Parathyroid adenoma (tissue), 2 donors: ENCODE measurements around the gene SLAIN1.

ENCODE experiments used
- H2AFZ ChIP-seq: fragments of 300-600 bp; sonication (generic); one replicate; pipeline ENCODE4 v1.7.0; 2017; ENCODE audit warnings: antibody characterized with exemption, mild to moderate bottlenecking
- H3K27ac ChIP-seq: fragments of 300-600 bp; sonication (generic); one replicate; pipeline ENCODE4 v1.7.0; 2017
- H3K27me3 ChIP-seq: fragments of 300-600 bp; sonication (generic); one replicate; pipeline ENCODE4 v1.7.0; 2017; ENCODE audit warnings: low read length; ENCODE audit not compliant: control insufficient read depth, insufficient read depth
- H3K36me3 ChIP-seq: fragments of 300-600 bp; sonication (generic); one replicate; pipeline ENCODE4 v1.7.0; 2017; ENCODE audit warnings: low read length; ENCODE audit not compliant: control insufficient read depth, insufficient read depth
- H3K4me1 ChIP-seq: fragments of 300-600 bp; sonication (generic); one replicate; pipeline ENCODE4 v1.7.0; 2017; ENCODE audit warnings: control low read depth
- H3K4me2 ChIP-seq: fragments of 300-600 bp; sonication (generic); one replicate; pipeline ENCODE4 v1.7.0; 2017; ENCODE audit warnings: low read length
- H3K4me3 ChIP-seq: fragments of 300-600 bp; sonication (generic); one replicate; pipeline ENCODE4 v1.7.0; 2017; ENCODE audit warnings: low read depth, low read length
- H3K79me2 ChIP-seq: fragments of 300-600 bp; sonication (generic); one replicate; pipeline ENCODE4 v1.7.0; 2017; ENCODE audit warnings: control low read depth
- H3K9ac ChIP-seq: fragments of 300-600 bp; sonication (generic); one replicate; pipeline ENCODE4 v1.7.0; 2017; ENCODE audit warnings: mild to moderate bottlenecking
- H3K9me3 ChIP-seq: fragments of 300-600 bp; sonication (generic); one replicate; pipeline ENCODE4 v1.7.0; 2017; ENCODE audit warnings: low read length; ENCODE audit not compliant: control insufficient read depth
- CTCF ChIP-seq: fragments of 300-600 bp; sonication (generic); IDR thresholded peaks from one replicate; pipeline ENCODE4 v1.7.0; 2017; ENCODE audit warnings: antibody characterized with exemption, mild to moderate bottlenecking
- donor health status: primary hyperparathyroidism.

Gene SLAIN1

GRCh38 chr13:77730572-77730971 lies 33.1 kb downstream of the SLAIN1 start:
- H3K9ac ChIP-seq: no peak overlapping the region
- no peaks in the 10 kb centered on the region for H3K79me2 ChIP-seq
- no peak overlapping the region for H2AFZ ChIP-seq
- no peak overlapping the region for H3K4me3 ChIP-seq
- no peaks in the 10 kb centered on the region for H3K4me1 ChIP-seq
- no peaks in the 10 kb centered on the region for H3K36me3 ChIP-seq
- H3K27ac ChIP-seq: no peak overlapping the region
- H3K27me3 ChIP-seq: no peaks in the 10 kb centered on the region
- no peak overlapping the region for H3K4me2 ChIP-seq
- TF ChIP-seq CTCF: no peak
- no peaks in the 10 kb centered on the region for H3K9me3 ChIP-seq

- no peak overlapping the region for H2AFZ ChIP-seq
- H3K9ac ChIP-seq: no peak overlapping the region
- no peak overlapping the region for H3K4me3 ChIP-seq
These were observed 34.8 kb downstream of the SLAIN1 start for GRCh38 chr13:77732287-77732686.

GRCh38 chr13:77733674-77734073 lies 36.2 kb downstream of the SLAIN1 start:
- H3K4me3 ChIP-seq: no peak overlapping the region
- TF ChIP-seq CTCF: no peak
- no peaks in the 10 kb centered on the region for H3K9me3 ChIP-seq
- no peaks in the 10 kb centered on the region for H3K27me3 ChIP-seq
- no peaks in the 10 kb centered on the region for H3K4me1 ChIP-seq
- H2AFZ ChIP-seq: no peak overlapping the region
- H3K27ac ChIP-seq: no peak overlapping the region
- no peak overlapping the region for H3K9ac ChIP-seq
- H3K4me2 ChIP-seq: no peak overlapping the region
- peaks cover 2% of the 10 kb centered on the region for H3K79me2 ChIP-seq
- H3K36me3 ChIP-seq: no peaks in the 10 kb centered on the region

More at GRCh38 chr13:77732287-77732686, 34.8 kb downstream of the SLAIN1 start:
- Histone ChIP-seq H3K79me2 (peaks cover 2% of the 10 kb centered on the region), H3K27ac (no peak overlapping the region), H3K36me3 (no peaks in the 10 kb centered on the region), H3K4me2 (no peak overlapping the region), H3K4me1 (no peaks in the 10 kb centered on the region), H3K9me3 (no peaks in the 10 kb centered on the region), H3K27me3 (no peaks in the 10 kb centered on the region)
- no peak for TF ChIP-seq CTCF

- peaks cover 6% of the 10 kb centered on the region for H3K4me1 ChIP-seq
- H3K9ac ChIP-seq: no peak overlapping the region
- no peak overlapping the region for H3K4me2 ChIP-seq
- H2AFZ ChIP-seq: no peak overlapping the region
- H3K27me3 ChIP-seq: no peaks in the 10 kb centered on the region
- no peak overlapping the region for H3K27ac ChIP-seq
- no peaks in the 10 kb centered on the region for H3K9me3 ChIP-seq
- TF ChIP-seq CTCF: no peak
- H3K36me3 ChIP-seq: no peaks in the 10 kb centered on the region
- H3K79me2 ChIP-seq: peaks cover 2% of the 10 kb centered on the region
- no peak overlapping the region for H3K4me3 ChIP-seq
These were observed 40.2 kb downstream of the SLAIN1 start for GRCh38 chr13:77737583-77738200.

GRCh38 chr13:77740097-77740735 lies 42.7 kb downstream of the SLAIN1 start:
- Histone ChIP-seq H3K27ac (no peak overlapping the region), H3K27me3 (no peaks in the 10 kb centered on the region), H3K9me3 (no peaks in the 10 kb centered on the region), H3K4me3 (no peak overlapping the region), H2AFZ (no peak overlapping the region), H3K79me2 (peaks cover 2% of the 10 kb centered on the region), H3K4me2 (no peak overlapping the region), H3K9ac (no peak overlapping the region), H3K36me3 (no peaks in the 10 kb centered on the region), H3K4me1 (peaks cover 6% of the 10 kb centered on the region)
- TF ChIP-seq CTCF: no peak
